Effector memory CD4-positive, alpha-beta T cell (primary cell): ENCODE measurements around the gene CDH9.
"Not testable (repeated sequence)": the region's sequence is repeated elsewhere in the genome, so short reads cannot be mapped to it uniquely, and the experiment has no call there.

Source experiments
- DNase-seq, 3 donors: peaks; one replicate each; pipeline ENCODE4 v3.0.0-alpha.2; 2020
- H3K27ac ChIP-seq: 2 replicates; pipeline ENCODE4 v1.7.0; 2013; ENCODE audit warnings: mild to moderate bottlenecking, low read length, moderate library complexity; ENCODE audit not compliant: insufficient read depth, poor library complexity, severe bottlenecking
- H3K27me3 ChIP-seq: replicated peaks from 2 replicates; pipeline ENCODE4 v1.7.0; 2013; ENCODE audit warnings: mild to moderate bottlenecking, low read length; ENCODE audit not compliant: insufficient read depth, control insufficient read depth, poor library complexity, severe bottlenecking
- H3K36me3 ChIP-seq: 2 replicates; pipeline ENCODE4 v1.7.0; 2013; ENCODE audit warnings: mild to moderate bottlenecking, low read length, moderate library complexity; ENCODE audit not compliant: control insufficient read depth, insufficient read depth
- H3K4me1 ChIP-seq: 2 replicates; pipeline ENCODE4 v1.7.0; 2013; ENCODE audit warnings: low read length, mild to moderate bottlenecking; ENCODE audit not compliant: control insufficient read depth, insufficient read depth, poor library complexity, severe bottlenecking
- H3K4me3 ChIP-seq: 2 replicates; pipeline ENCODE4 v1.7.0; 2013; ENCODE audit warnings: low read length, low read depth, mild to moderate bottlenecking; ENCODE audit not compliant: insufficient read depth, poor library complexity, severe bottlenecking
- H3K9me3 ChIP-seq: 2 replicates; pipeline ENCODE4 v1.7.0; 2013; ENCODE audit warnings: mild to moderate bottlenecking, low read length, moderate library complexity; ENCODE audit not compliant: control insufficient read depth

The CDH9 gene

GRCh38 chr5:26889815-26890214 is 148.6 kb downstream of the CDH9 start:
- Histone ChIP-seq H3K27ac (no peak overlapping the region), H3K4me1 (no peaks in the 10 kb centered on the region), H3K36me3 (no peaks in the 10 kb centered on the region), H3K9me3 (no peaks in the 10 kb centered on the region), H3K27me3 (no peaks in the 10 kb centered on the region), H3K4me3 (no peak overlapping the region)
- no peak for DNase-seq

- no peaks in the 10 kb centered on the region for H3K4me1 ChIP-seq
- H3K27me3 ChIP-seq: no peaks in the 10 kb centered on the region
- no peak for DNase-seq
- no peak overlapping the region for H3K4me3 ChIP-seq
- no peaks in the 10 kb centered on the region for H3K36me3 ChIP-seq
- H3K9me3 ChIP-seq: no peaks in the 10 kb centered on the region
- H3K27ac ChIP-seq: no peak overlapping the region
Observed at GRCh38 chr5:26884481-26884880, 153.9 kb downstream of the CDH9 start.

GRCh38 chr5:26883375-26883774 is 155.0 kb downstream of the CDH9 start:
- DNase-seq: no peak
- H3K4me1 ChIP-seq: no peaks in the 10 kb centered on the region
- no peak overlapping the region for H3K27ac ChIP-seq
- H3K36me3 ChIP-seq: no peaks in the 10 kb centered on the region
- no peaks in the 10 kb centered on the region for H3K9me3 ChIP-seq
- no peak overlapping the region for H3K4me3 ChIP-seq
- no peaks in the 10 kb centered on the region for H3K27me3 ChIP-seq

- H3K4me1 ChIP-seq: no peaks in the 10 kb centered on the region
- H3K36me3 ChIP-seq: no peaks in the 10 kb centered on the region
- no peak overlapping the region for H3K27ac ChIP-seq
- H3K27me3 ChIP-seq: no peaks in the 10 kb centered on the region
- no peaks in the 10 kb centered on the region for H3K9me3 ChIP-seq
- no peak overlapping the region for H3K4me3 ChIP-seq
- DNase-seq: no peak
Observed at GRCh38 chr5:26881901-26882300, 156.5 kb downstream of the CDH9 start.

- Histone ChIP-seq H3K9me3 (no peaks in the 10 kb centered on the region), H3K4me3 (no peak overlapping the region), H3K27ac (no peak overlapping the region), H3K36me3 (no peaks in the 10 kb centered on the region), H3K27me3 (no peaks in the 10 kb centered on the region), H3K4me1 (no peaks in the 10 kb centered on the region)
- no peak for DNase-seq
Observed at GRCh38 chr5:26877154-26877553, 161.2 kb downstream of the CDH9 start.

GRCh38 chr5:26872337-26872736 is 166.0 kb downstream of the CDH9 start:
- no peak overlapping the region for H3K27ac ChIP-seq
- no peaks in the 10 kb centered on the region for H3K36me3 ChIP-seq
- no peaks in the 10 kb centered on the region for H3K27me3 ChIP-seq
- no peaks in the 10 kb centered on the region for H3K4me1 ChIP-seq
- no peaks in the 10 kb centered on the region for H3K9me3 ChIP-seq
- H3K4me3 ChIP-seq: no peak overlapping the region
- no peak for DNase-seq

- Histone ChIP-seq H3K4me1 (no peaks in the 10 kb centered on the region), H3K36me3 (no peaks in the 10 kb centered on the region), H3K9me3 (no peaks in the 10 kb centered on the region), H3K27ac (no peak overlapping the region), H3K27me3 (no peaks in the 10 kb centered on the region), H3K4me3 (no peak overlapping the region)
- no peak for DNase-seq
Observed at GRCh38 chr5:26869781-26870180, 168.6 kb downstream of the CDH9 start.

GRCh38 chr5:26868504-26868903 is 169.9 kb downstream of the CDH9 start:
- Histone ChIP-seq H3K9me3 (no peaks in the 10 kb centered on the region), H3K4me1 (no peaks in the 10 kb centered on the region), H3K27me3 (no peaks in the 10 kb centered on the region), H3K36me3 (no peaks in the 10 kb centered on the region), H3K4me3 (no peak overlapping the region), H3K27ac (no peak overlapping the region)
- no peak for DNase-seq

GRCh38 chr5:26864061-26864460 is 174.3 kb downstream of the CDH9 start:
- no peak for DNase-seq
- no peaks in the 10 kb centered on the region for H3K9me3 ChIP-seq
- H3K4me3 ChIP-seq: no peak overlapping the region
- no peaks in the 10 kb centered on the region for H3K4me1 ChIP-seq
- no peaks in the 10 kb centered on the region for H3K27me3 ChIP-seq
- H3K36me3 ChIP-seq: no peaks in the 10 kb centered on the region
- no peak overlapping the region for H3K27ac ChIP-seq

GRCh38 chr5:26856238-26856637 is 182.1 kb downstream of the CDH9 start:
- no peak overlapping the region for H3K4me3 ChIP-seq
- no peaks in the 10 kb centered on the region for H3K9me3 ChIP-seq
- H3K36me3 ChIP-seq: no peaks in the 10 kb centered on the region
- H3K27ac ChIP-seq: no peak overlapping the region
- no peaks in the 10 kb centered on the region for H3K4me1 ChIP-seq
- no peak for DNase-seq
- H3K27me3 ChIP-seq: no peaks in the 10 kb centered on the region

GRCh38 chr5:26852450-26852849 is 185.9 kb downstream of the CDH9 start:
- DNase-seq, H3K27me3 ChIP-seq, H3K4me1 ChIP-seq, H3K36me3 ChIP-seq, H3K9me3 ChIP-seq, H3K4me3 ChIP-seq, H3K27ac ChIP-seq: not testable (repeated sequence)
